NCI-H1436 (cell line): Measurements from ENCODE around the gene CDC123.
"Not testable (repeated sequence)": the region's sequence is repeated elsewhere in the genome, so short reads cannot be mapped to it uniquely, and the experiment has no call there.

Experiments used
- DNase-seq: peaks from one replicate; lab custom pipeline; 2025; lab: John Stamatoyannopoulos, UW

Gene CDC123

GRCh38 chr10:12235796-12236195 is 39.8 kb downstream of the CDC123 start:
- DNase-seq = no peak

- DNase-seq = no peak
These were observed 41.6 kb downstream of the CDC123 start for GRCh38 chr10:12237265-12238220.

GRCh38 chr10:12238821-12239220 is 42.8 kb downstream of the CDC123 start:
- DNase-seq = no peak

- no peak for DNase-seq
These were observed 46.0 kb downstream of the CDC123 start for GRCh38 chr10:12241810-12242529.

GRCh38 chr10:12243864-12244620 is 48.1 kb downstream of the CDC123 start:
- DNase-seq = no peak

- DNase-seq = no peak
These were observed 54.2 kb downstream of the CDC123 start for GRCh38 chr10:12250181-12250580.

- not testable (repeated sequence) for DNase-seq
These were observed 54.7 kb downstream of the CDC123 start for GRCh38 chr10:12250702-12251101.

- DNase-seq = no peak
These were observed 55.6 kb downstream of the CDC123 start for GRCh38 chr10:12251581-12251980.

- no peak for DNase-seq
These were observed 57.0 kb downstream of the CDC123 start for GRCh38 chr10:12252882-12253546.

- no peak for DNase-seq
These were observed 59.1 kb downstream of the CDC123 start for GRCh38 chr10:12255048-12255447.

- no peak for DNase-seq
These were observed 64.0 kb downstream of the CDC123 start for GRCh38 chr10:12259988-12260387.

- DNase-seq = no peak
These were observed 66.4 kb downstream of the CDC123 start for GRCh38 chr10:12262278-12262981.

- peak; percentile 94 for DNase-seq
These were observed 68.4 kb downstream of the CDC123 start for GRCh38 chr10:12264204-12264940.

- no peak for DNase-seq
These were observed 73.1 kb downstream of the CDC123 start for GRCh38 chr10:12269056-12269455.

GRCh38 chr10:12271210-12271540 is 75.2 kb downstream of the CDC123 start:
- no peak for DNase-seq

GRCh38 chr10:12277862-12278261 is 81.9 kb downstream of the CDC123 start:
- DNase-seq = not testable (repeated sequence)

- DNase-seq = no peak
These were observed 83.3 kb downstream of the CDC123 start for GRCh38 chr10:12279281-12279680.

- no peak for DNase-seq
These were observed 91.8 kb downstream of the CDC123 start for GRCh38 chr10:12287772-12288171.

GRCh38 chr10:12297784-12298183 is 101.8 kb downstream of the CDC123 start:
- DNase-seq = not testable (repeated sequence)

- DNase-seq = no peak
These were observed 103.4 kb downstream of the CDC123 start for GRCh38 chr10:12299222-12299965.
